Gastrocnemius medialis (tissue), 4 donors: ENCODE results near the gene SUFU.

Experiments
- CTCF ChIP-seq, 5 experiments: fragments of 450-650 bp in 3 of 5; fragments of 200-600 bp in 2 of 5; sonication (generic) in 2 of 5; IDR thresholded peaks in 4 of 5; conservative IDR thresholded peaks in 1 of 5; 1 replicate in 4 of 5; 2 replicates in 1 of 5; pipeline ENCODE4 v1.5.1; 2016 to 2019; ENCODE audit warnings: antibody characterized with exemption in 5 of 5, mild to moderate bottlenecking in 3 of 5, moderate library complexity in 3 of 5
- POLR2A ChIP-seq, 2 donors: fragments of 450-650 bp; IDR thresholded peaks; one replicate each; pipeline ENCODE4 v1.6.1; 2017; ENCODE audit warnings: antibody characterized with exemption in 2 of 2, mild to moderate bottlenecking in 2 of 2, moderate library complexity in 2 of 2

DNA sequence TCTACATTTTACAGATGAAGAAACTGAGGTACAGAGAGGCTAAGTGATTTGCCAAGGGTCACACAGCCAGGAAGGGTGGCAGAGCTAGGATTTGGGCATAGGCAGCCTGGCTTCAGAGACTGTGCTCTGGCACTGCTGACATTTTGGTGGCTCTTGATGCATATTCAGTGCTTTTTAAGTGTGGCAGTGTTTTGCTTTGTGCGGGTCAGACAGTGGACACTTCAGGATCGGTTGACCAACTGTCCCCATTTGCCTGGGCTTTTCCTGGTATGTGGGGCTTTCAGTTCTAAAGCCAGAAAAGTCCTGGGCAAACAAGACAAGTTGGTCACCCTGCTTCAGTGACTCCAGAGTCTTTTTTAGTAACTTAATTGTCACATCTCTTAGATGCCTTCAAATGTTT, 35.0 kb downstream of the SUFU start:
- TF ChIP-seq CTCF (IDR thresholded peaks at IDR 0.05 in 4 of 5, conservative IDR thresholded peaks at IDR 0.05 in 1 of 5) (no peak), POLR2A (IDR thresholded peaks at IDR 0.05) (no peak)
